NT2/D1 (cell line): ENCODE data around the gene FBLN1.
A peak's percentile ranks its signal among the peaks of the same experiment; 100 is the strongest.

ENCODE experiments used
- DNase-seq: peaks from one replicate; pipeline ENCODE4 v3.0.0-alpha.2; 2011; ENCODE audit warnings: low read depth, low spot score
- H3K27me3 ChIP-seq: 2 replicates; pipeline ENCODE4 v1.6.0; 2011; ENCODE audit warnings: mild to moderate bottlenecking; ENCODE audit not compliant: insufficient read length, insufficient read depth
- H3K36me3 ChIP-seq: 2 replicates; pipeline ENCODE4 v1.6.1; 2011; ENCODE audit warnings: mild to moderate bottlenecking, low read length, mixed read lengths; ENCODE audit not compliant: insufficient read depth, insufficient read length
- H3K4me1 ChIP-seq: 2 replicates; pipeline ENCODE4 v1.5.1; 2011; ENCODE audit not compliant: insufficient read depth, insufficient read length
- H3K4me3 ChIP-seq: 2 replicates; pipeline ENCODE4 v1.5.1; 2011; ENCODE audit warnings: low read depth; ENCODE audit not compliant: insufficient read length
- H3K9ac ChIP-seq: 2 replicates; pipeline ENCODE4 v1.6.0; 2011; ENCODE audit warnings: low read depth; ENCODE audit not compliant: insufficient read length
- H3K9me3 ChIP-seq: 2 replicates; pipeline ENCODE4 v1.5.1; 2011; ENCODE audit warnings: mild to moderate bottlenecking, low read length; ENCODE audit not compliant: insufficient read depth
- SUZ12 ChIP-seq: IDR thresholded peaks from 2 replicates; pipeline ENCODE4 v1.6.1; 2011; ENCODE audit not compliant: insufficient read length, insufficient read depth; ENCODE audit errors: extremely low read depth
- YY1 ChIP-seq: IDR thresholded peaks from 2 replicates; pipeline ENCODE4 v1.6.1; 2011; ENCODE audit not compliant: insufficient read length, insufficient read depth
- ZNF274 ChIP-seq: IDR thresholded peaks from 2 replicates; pipeline ENCODE4 v1.6.1; 2011; ENCODE audit warnings: mild to moderate bottlenecking, low read depth, low read length

Gene FBLN1

GRCh38 chr22:45550416-45550815, 47.7 kb downstream of the FBLN1 start:
- peaks cover 82% of the 10 kb centered on the region for H3K36me3 ChIP-seq
- DNase-seq, result no peak
- no peaks in the 10 kb centered on the region for H3K27me3 ChIP-seq
- no peak overlapping the region for H3K9ac ChIP-seq
- peaks cover 5% of the 10 kb centered on the region for H3K4me1 ChIP-seq
- no peak overlapping the region for H3K4me3 ChIP-seq
- TF ChIP-seq YY1 (no peak), ZNF274 (no peak), SUZ12 (no peak)
- H3K9me3 ChIP-seq, result peaks cover 11% of the 10 kb centered on the region; the same call in 1 of the 2 replicates

- no peak for DNase-seq
- no peak overlapping the region for H3K9ac ChIP-seq
- peaks cover 11% of the 10 kb centered on the region; the same call in 1 of the 2 replicates for H3K9me3 ChIP-seq
- H3K27me3 ChIP-seq, result no peaks in the 10 kb centered on the region
- H3K4me1 ChIP-seq, result peaks cover 5% of the 10 kb centered on the region
- H3K36me3 ChIP-seq, result peaks cover 81% of the 10 kb centered on the region
- TF ChIP-seq SUZ12 (no peak), YY1 (no peak), ZNF274 (no peak)
- H3K4me3 ChIP-seq, result no peak overlapping the region
Measured at GRCh38 chr22:45550891-45551290, 48.2 kb downstream of the FBLN1 start.

GRCh38 chr22:45551310-45552016, 48.8 kb downstream of the FBLN1 start:
- no peaks in the 10 kb centered on the region for H3K27me3 ChIP-seq
- no peak overlapping the region for H3K4me3 ChIP-seq
- no peak for TF ChIP-seq SUZ12
- TF ChIP-seq ZNF274, result no peak
- no peak for TF ChIP-seq YY1
- H3K4me1 ChIP-seq, result peaks cover 5% of the 10 kb centered on the region
- H3K9ac ChIP-seq, result no peak overlapping the region
- no peak for DNase-seq
- H3K36me3 ChIP-seq, result peaks cover 84% of the 10 kb centered on the region
- peaks cover 11% of the 10 kb centered on the region; the same call in 1 of the 2 replicates for H3K9me3 ChIP-seq

- TF ChIP-seq SUZ12, result no peak
- TF ChIP-seq ZNF274, result no peak
- no peak for TF ChIP-seq YY1
- Histone ChIP-seq H3K27me3 (no peaks in the 10 kb centered on the region), H3K4me3 (no peak overlapping the region), H3K9me3 (peaks cover 11% of the 10 kb centered on the region; the same call in 1 of the 2 replicates), H3K4me1 (peaks cover 5% of the 10 kb centered on the region), H3K9ac (no peak overlapping the region), H3K36me3 (peaks cover 84% of the 10 kb centered on the region)
- no peak for DNase-seq
Measured at GRCh38 chr22:45552017-45552411, 49.3 kb downstream of the FBLN1 start.

GRCh38 chr22:45552580-45553350, 50.1 kb downstream of the FBLN1 start:
- peaks cover 84% of the 10 kb centered on the region for H3K36me3 ChIP-seq
- no peak overlapping the region for H3K4me3 ChIP-seq
- peak overlapping the region; percentile 13 for H3K9ac ChIP-seq

GRCh38 chr22:45553351-45554039, 50.8 kb downstream of the FBLN1 start:
- Histone ChIP-seq H3K36me3 (peaks cover 82% of the 10 kb centered on the region), H3K4me1 (peaks cover 3% of the 10 kb centered on the region), H3K9me3 (peaks cover 13% of the 10 kb centered on the region; the same call in 1 of the 2 replicates), H3K9ac (peak overlapping the region; percentile 13), H3K27me3 (no peaks in the 10 kb centered on the region), H3K4me3 (no peak overlapping the region)
- no peak for TF ChIP-seq YY1
- no peak for TF ChIP-seq ZNF274
- no peak for TF ChIP-seq SUZ12
- peak; percentile 64 for DNase-seq

More at GRCh38 chr22:45552580-45553350, 50.1 kb downstream of the FBLN1 start:
- peaks cover 11% of the 10 kb centered on the region; the same call in 1 of the 2 replicates for H3K9me3 ChIP-seq
- H3K27me3 ChIP-seq, result no peaks in the 10 kb centered on the region
- H3K4me1 ChIP-seq, result peaks cover 5% of the 10 kb centered on the region
- no peak for TF ChIP-seq YY1
- TF ChIP-seq ZNF274, result no peak
- TF ChIP-seq SUZ12, result no peak
- DNase-seq, result no peak
